Ascending aorta (tissue), 2 donors: ENCODE measurements around the gene PDGFD. TPM values are rescaled to one million over a fixed set of nuclear protein-coding genes. Genes with fewer than 3 reads are reported as not detected.

ENCODE experiments used
- DNase-seq, 2 donors: peaks; one replicate each; pipeline ENCODE4 v3.0.0-alpha.2; 2019; ENCODE audit warnings: low spot score in 2 of 2
- H3K27ac ChIP-seq, 2 donors: fragments of 200-600 bp; sonication (generic); one replicate each; pipeline ENCODE4 v1.5.1; 2016 to 2017; ENCODE audit warnings: mild to moderate bottlenecking in 1 of 2
- H3K27me3 ChIP-seq: fragments of 200-600 bp; sonication (generic); one replicate; pipeline ENCODE4 v1.5.1; 2017
- H3K36me3 ChIP-seq, 2 donors: fragments of 200-600 bp; sonication (generic); one replicate each; pipeline ENCODE4 v1.5.1; 2016
- H3K4me1 ChIP-seq, 2 donors: fragments of 200-600 bp; sonication (generic); one replicate each; pipeline ENCODE4 v1.5.1; 2016 to 2017; ENCODE audit warnings: mild to moderate bottlenecking in 1 of 2
- H3K4me3 ChIP-seq, 2 donors: fragments of 200-600 bp; sonication (generic); one replicate each; pipeline ENCODE4 v1.5.1; 2016 to 2017; ENCODE audit warnings: mild to moderate bottlenecking in 1 of 2
- H3K9me3 ChIP-seq, 2 donors: fragments of 200-600 bp; sonication (generic); one replicate each; pipeline ENCODE4 v1.5.1; 2016
- intact Hi-C: fragments of 100-400 bp; cut with DNase I; formaldehyde crosslinking; loops from one replicate; pipeline ENCODE4 v1.15.1; 2023
- total RNA-seq: library from RNA; depleted of rRNA; stranded (reverse); fragments of >200 nt; gene quantifications from one replicate; pipeline ENCODE4 v1.1.0, GENCODE V29; 2016
- TF ChIP-seq, protein P1 (sequence below), 3 experiments: fragments of 200-600 bp in 2 of 3; fragments of 450-650 bp in 1 of 3; sonication (generic) in 2 of 3; IDR thresholded peaks; one replicate each; pipeline ENCODE4 v1.5.1; 2016 to 2019; ENCODE audit warnings: antibody characterized with exemption in 3 of 3, mild to moderate bottlenecking in 1 of 3, moderate library complexity in 1 of 3

Gene PDGFD
- total RNA-seq, 1 donor from 2014 or later = 50.6 TPM

DNA sequence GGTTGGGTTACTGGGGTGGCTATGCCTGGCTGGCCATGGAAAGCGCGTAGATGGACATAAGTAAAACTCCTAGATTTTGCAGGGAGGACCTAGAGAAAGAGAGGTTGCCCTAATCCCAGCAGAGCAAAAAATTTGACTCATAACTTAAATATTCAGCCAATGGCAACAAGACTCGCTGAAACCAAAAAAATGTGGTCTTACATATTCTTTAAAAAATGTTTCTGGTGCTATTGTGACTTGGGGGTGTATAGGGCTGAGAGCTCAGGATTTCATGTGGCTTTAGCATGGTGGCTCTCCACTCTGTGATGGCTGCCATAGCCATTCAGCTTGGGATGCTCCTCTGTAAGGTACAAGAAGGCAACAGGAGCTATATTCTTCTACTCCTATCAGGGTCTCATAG lies 27.2 kb upstream of the PDGFD start:
- Histone ChIP-seq H3K4me1 (no peaks in the 10 kb centered on the region), H3K27ac (no peak overlapping the region), H3K36me3 (no peaks in the 10 kb centered on the region), H3K9me3 (no peaks in the 10 kb centered on the region), H3K27me3 (no peaks in the 10 kb centered on the region), H3K4me3 (no peak overlapping the region)
- intact Hi-C loops = no loop called here
- TF ChIP-seq, protein P1, sequence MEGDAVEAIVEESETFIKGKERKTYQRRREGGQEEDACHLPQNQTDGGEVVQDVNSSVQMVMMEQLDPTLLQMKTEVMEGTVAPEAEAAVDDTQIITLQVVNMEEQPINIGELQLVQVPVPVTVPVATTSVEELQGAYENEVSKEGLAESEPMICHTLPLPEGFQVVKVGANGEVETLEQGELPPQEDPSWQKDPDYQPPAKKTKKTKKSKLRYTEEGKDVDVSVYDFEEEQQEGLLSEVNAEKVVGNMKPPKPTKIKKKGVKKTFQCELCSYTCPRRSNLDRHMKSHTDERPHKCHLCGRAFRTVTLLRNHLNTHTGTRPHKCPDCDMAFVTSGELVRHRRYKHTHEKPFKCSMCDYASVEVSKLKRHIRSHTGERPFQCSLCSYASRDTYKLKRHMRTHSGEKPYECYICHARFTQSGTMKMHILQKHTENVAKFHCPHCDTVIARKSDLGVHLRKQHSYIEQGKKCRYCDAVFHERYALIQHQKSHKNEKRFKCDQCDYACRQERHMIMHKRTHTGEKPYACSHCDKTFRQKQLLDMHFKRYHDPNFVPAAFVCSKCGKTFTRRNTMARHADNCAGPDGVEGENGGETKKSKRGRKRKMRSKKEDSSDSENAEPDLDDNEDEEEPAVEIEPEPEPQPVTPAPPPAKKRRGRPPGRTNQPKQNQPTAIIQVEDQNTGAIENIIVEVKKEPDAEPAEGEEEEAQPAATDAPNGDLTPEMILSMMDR (IDR thresholded peaks at IDR 0.05) = no peak
- DNase-seq = no peak

DNA sequence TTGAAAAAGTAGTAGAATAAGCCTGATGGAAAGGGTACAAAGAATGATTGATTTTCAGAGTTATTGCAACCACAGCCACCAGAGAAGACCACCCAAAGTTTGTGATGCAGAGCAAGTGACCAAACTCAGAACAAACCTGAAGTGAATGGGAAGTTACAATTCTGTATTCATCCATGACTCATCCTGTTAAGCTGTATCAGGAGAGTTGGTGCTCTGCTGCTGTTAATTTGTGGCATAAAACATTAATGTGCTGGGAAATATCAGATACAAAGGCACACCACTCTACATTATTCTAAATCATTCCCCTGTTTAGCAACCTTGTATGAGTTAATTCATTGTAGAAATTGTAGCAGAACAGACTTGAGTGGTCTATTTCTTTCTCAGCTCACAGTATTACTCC lies 19.6 kb upstream of the PDGFD start:
- H3K36me3 ChIP-seq = no peaks in the 10 kb centered on the region
- TF ChIP-seq, protein P1 (IDR thresholded peaks at IDR 0.05) = no peak
- H3K27ac ChIP-seq = no peak overlapping the region
- H3K4me3 ChIP-seq = no peak overlapping the region
- H3K9me3 ChIP-seq = no peaks in the 10 kb centered on the region
- intact Hi-C loops = no loop called here
- no peak for DNase-seq
- H3K4me1 ChIP-seq = no peaks in the 10 kb centered on the region
- H3K27me3 ChIP-seq = no peaks in the 10 kb centered on the region

- H3K4me1 ChIP-seq = no peaks in the 10 kb centered on the region
- TF ChIP-seq, protein P1 (IDR thresholded peaks at IDR 0.05) = no peak
- DNase-seq = no peak
- no peaks in the 10 kb centered on the region for H3K9me3 ChIP-seq
- H3K27ac ChIP-seq = no peak overlapping the region
- no peak overlapping the region for H3K4me3 ChIP-seq
- no peaks in the 10 kb centered on the region for H3K27me3 ChIP-seq
- no peaks in the 10 kb centered on the region for H3K36me3 ChIP-seq
- intact Hi-C loops = no loop called here
These were observed 11.8 kb upstream of the PDGFD start for GRCh38 chr11:104175769-104176168.

GRCh38 chr11:104169091-104169490 lies 5.1 kb upstream of the PDGFD start:
- intact Hi-C loops = no loop called here
- Histone ChIP-seq H3K9me3 (no peaks in the 10 kb centered on the region), H3K36me3 (no peaks in the 10 kb centered on the region), H3K4me1 (no peaks in the 10 kb centered on the region), H3K27me3 (no peaks in the 10 kb centered on the region), H3K27ac (no peak overlapping the region), H3K4me3 (no peak overlapping the region)
- no peak for DNase-seq
- TF ChIP-seq, protein P1 (IDR thresholded peaks at IDR 0.05) = no peak

DNA sequence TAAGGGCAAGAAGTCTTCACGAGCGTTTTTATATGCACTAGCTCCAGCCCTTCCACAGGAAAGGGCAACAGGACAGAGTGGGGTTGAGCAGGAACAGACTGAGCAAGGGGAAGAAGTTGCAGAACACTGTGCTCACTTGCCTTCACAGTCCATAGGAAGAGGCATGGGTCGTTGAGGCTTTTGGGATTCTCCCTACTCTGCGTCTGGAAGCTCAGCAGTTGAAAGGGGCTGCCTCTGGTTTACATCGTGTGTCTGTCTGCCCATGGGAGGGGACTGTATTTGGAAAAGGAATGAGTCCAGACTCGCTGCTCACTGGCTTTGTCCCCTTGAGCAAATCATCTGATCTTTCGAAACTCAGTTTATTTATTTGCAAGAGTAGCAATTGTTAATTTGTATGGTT lies 1.1 kb upstream of the PDGFD start:
- Histone ChIP-seq H3K4me3 (no peak overlapping the region), H3K9me3 (no peaks in the 10 kb centered on the region), H3K27ac (peak overlapping the region in 1 of 2 donors; percentile 7), H3K27me3 (no peaks in the 10 kb centered on the region), H3K4me1 (no peaks in the 10 kb centered on the region), H3K36me3 (no peaks in the 10 kb centered on the region)
- no peak for DNase-seq
- intact Hi-C loops = no loop called here
- TF ChIP-seq, protein P1 (IDR thresholded peaks at IDR 0.05) = no peak
